Gastroesophageal sphincter (tissue), 3 donors: Measurements from ENCODE around the gene EFNA3.

ENCODE experiments used
- POLR2A ChIP-seq, 2 donors: fragments of 450-650 bp; IDR thresholded peaks; one replicate each; pipeline ENCODE4 v1.6.1; 2017; ENCODE audit warnings: antibody characterized with exemption in 2 of 2, mild to moderate bottlenecking in 2 of 2, moderate library complexity in 1 of 2
- TF ChIP-seq, protein P1 (sequence below), 4 experiments: fragments of 200-600 bp in 2 of 4; fragments of 450-650 bp in 2 of 4; sonication (generic) in 1 of 4; IDR thresholded peaks; one replicate each; pipeline ENCODE4 v1.5.1; 2017 to 2019; ENCODE audit warnings: antibody characterized with exemption in 4 of 4, mild to moderate bottlenecking in 2 of 4, moderate library complexity in 2 of 4

DNA sequence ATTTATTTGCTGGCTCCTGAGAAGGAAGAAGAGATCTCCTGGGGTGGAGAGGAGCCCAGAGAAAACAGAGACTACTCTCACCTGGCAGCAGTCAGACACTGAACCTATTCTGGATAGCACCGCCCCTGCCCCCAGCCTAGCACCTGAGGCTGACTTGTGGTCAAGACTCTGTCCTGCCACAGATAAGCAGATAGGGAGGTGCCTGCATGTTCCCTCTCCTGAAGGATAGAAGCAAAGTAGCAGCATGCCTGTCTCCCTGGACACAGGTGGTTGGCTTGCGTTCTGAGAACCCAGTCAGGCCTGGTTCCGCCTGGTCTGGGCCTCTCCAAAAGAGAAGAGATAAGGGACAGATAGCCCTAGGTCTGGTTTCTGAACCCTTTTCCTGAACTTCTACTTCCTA, 1.3 kb upstream of the EFNA3 start:
- TF ChIP-seq, protein P1, sequence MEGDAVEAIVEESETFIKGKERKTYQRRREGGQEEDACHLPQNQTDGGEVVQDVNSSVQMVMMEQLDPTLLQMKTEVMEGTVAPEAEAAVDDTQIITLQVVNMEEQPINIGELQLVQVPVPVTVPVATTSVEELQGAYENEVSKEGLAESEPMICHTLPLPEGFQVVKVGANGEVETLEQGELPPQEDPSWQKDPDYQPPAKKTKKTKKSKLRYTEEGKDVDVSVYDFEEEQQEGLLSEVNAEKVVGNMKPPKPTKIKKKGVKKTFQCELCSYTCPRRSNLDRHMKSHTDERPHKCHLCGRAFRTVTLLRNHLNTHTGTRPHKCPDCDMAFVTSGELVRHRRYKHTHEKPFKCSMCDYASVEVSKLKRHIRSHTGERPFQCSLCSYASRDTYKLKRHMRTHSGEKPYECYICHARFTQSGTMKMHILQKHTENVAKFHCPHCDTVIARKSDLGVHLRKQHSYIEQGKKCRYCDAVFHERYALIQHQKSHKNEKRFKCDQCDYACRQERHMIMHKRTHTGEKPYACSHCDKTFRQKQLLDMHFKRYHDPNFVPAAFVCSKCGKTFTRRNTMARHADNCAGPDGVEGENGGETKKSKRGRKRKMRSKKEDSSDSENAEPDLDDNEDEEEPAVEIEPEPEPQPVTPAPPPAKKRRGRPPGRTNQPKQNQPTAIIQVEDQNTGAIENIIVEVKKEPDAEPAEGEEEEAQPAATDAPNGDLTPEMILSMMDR (IDR thresholded peaks at IDR 0.05) = no peak
- no peak for TF ChIP-seq POLR2A (IDR thresholded peaks at IDR 0.05)
